IMR-90 (cell line): Measurements from ENCODE around the gene KRT83. TPM values are rescaled to one million over a fixed set of nuclear protein-coding genes. Genes with fewer than 3 reads are reported as not detected.

Experiments used
- ATAC-seq: fragments of 200-7000 bp; cut with Tn5 transposase; 2 replicates; pipeline ENCODE4 v1.9.1; 2020; ENCODE audit warnings: low read depth, mild to moderate bottlenecking, moderate library complexity
- BruUV-seq: library from RNA; stranded (reverse); fragments of 400-500 nt; replicated peaks from 2 replicates; lab custom pipeline; 2021; lab: Mats Ljungman, UMichigan
- CTCF ChIA-PET: fragments of 300-600 bp; formaldehyde crosslinking; extraction: SDS; loops from one replicate; lab custom pipeline; 2021; ENCODE audit warnings: antibody characterized with exemption; lab: Yijun Ruan, JAX
- POLR2A ChIA-PET: fragments of 300-600 bp; sonication (Branson Sonifier 250); formaldehyde crosslinking; loops from one replicate; lab custom pipeline; 2022; ENCODE audit warnings: antibody characterized with exemption; ENCODE audit not compliant: unreplicated experiment; lab: Charles Lee
- DNase-seq: peaks from one replicate; pipeline ENCODE4 v3.0.0; 2013
- H2AFZ ChIP-seq: replicated peaks from 2 replicates; pipeline ENCODE3; 2013; ENCODE audit warnings: low read length, mild to moderate bottlenecking; ENCODE audit not compliant: poor library complexity
- H2AK5ac ChIP-seq: 2 replicates; pipeline ENCODE4 v1.6.1; 2013; ENCODE audit warnings: low read depth, low read length, inconsistent platforms
- H2AK9ac ChIP-seq: replicated peaks from 2 replicates; pipeline ENCODE3; 2013; ENCODE audit warnings: mild to moderate bottlenecking, low read depth, low read length, moderate library complexity; ENCODE audit not compliant: poor library complexity
- H2BK120ac ChIP-seq: 2 replicates; pipeline ENCODE4 v1.6.1; 2013; ENCODE audit warnings: low read depth, low read length, inconsistent platforms
- H2BK15ac ChIP-seq: 3 replicates; pipeline ENCODE4 v1.6.1; 2013; ENCODE audit warnings: low read depth, low read length, inconsistent platforms
- H2BK20ac ChIP-seq: 2 replicates; pipeline ENCODE4 v1.6.1; 2013; ENCODE audit warnings: low read depth, mild to moderate bottlenecking, inconsistent platforms, low read length, moderate library complexity
- H2BK5ac ChIP-seq: 2 replicates; pipeline ENCODE4 v1.6.1; 2013; ENCODE audit warnings: mild to moderate bottlenecking, low read depth, low read length, inconsistent platforms; ENCODE audit not compliant: poor library complexity, severe bottlenecking
- H3K14ac ChIP-seq: replicated peaks from 2 replicates; pipeline ENCODE4 v1.6.1; 2013; ENCODE audit warnings: low read depth, low read length, inconsistent platforms
- H3K18ac ChIP-seq: 2 replicates; pipeline ENCODE4 v1.6.1; 2013; ENCODE audit warnings: low read depth, low read length, control low read depth
- H3K23ac ChIP-seq: 2 replicates; pipeline ENCODE4 v1.6.1; 2013; ENCODE audit warnings: low read depth, low read length, inconsistent platforms
- H3K27ac ChIP-seq: 2 replicates; pipeline ENCODE4 v1.5.1; 2013; ENCODE audit warnings: mild to moderate bottlenecking, control low read depth, low read length; ENCODE audit not compliant: insufficient read depth
- H3K27me3 ChIP-seq: 2 replicates; pipeline ENCODE4 v1.6.1; 2013; ENCODE audit warnings: low read length; ENCODE audit not compliant: control insufficient read depth, insufficient read depth
- H3K36me3 ChIP-seq: 2 replicates; pipeline ENCODE4 v1.6.1; 2013; ENCODE audit warnings: low read length, mixed read lengths; ENCODE audit not compliant: control insufficient read depth, insufficient read depth
- H3K4ac ChIP-seq: 2 replicates; pipeline ENCODE4 v1.6.1; 2013; ENCODE audit warnings: low read depth, low read length, inconsistent platforms
- H3K4me1 ChIP-seq: 2 replicates; pipeline ENCODE4 v1.6.1; 2013; ENCODE audit warnings: low read length, mixed read lengths; ENCODE audit not compliant: control insufficient read depth, insufficient read depth
- H3K4me2 ChIP-seq: 2 replicates; pipeline ENCODE4 v1.6.1; 2013; ENCODE audit warnings: low read depth, mild to moderate bottlenecking, control low read depth, low read length, moderate library complexity
- H3K4me3 ChIP-seq: 2 replicates; pipeline ENCODE4 v1.5.1; 2013; ENCODE audit warnings: low read depth, mild to moderate bottlenecking, control low read depth, low read length, moderate library complexity; ENCODE audit not compliant: insufficient read depth
- H3K56ac ChIP-seq: 2 replicates; pipeline ENCODE4 v1.6.1; 2013; ENCODE audit warnings: low read length, inconsistent platforms; ENCODE audit not compliant: insufficient read depth; ENCODE audit errors: extremely low read depth
- H3K79me1 ChIP-seq, 2 experiments: 2 replicates each; pipeline ENCODE4 v1.6.1; 2013; ENCODE audit warnings: low read length in 2 of 2, inconsistent platforms in 1 of 2, low read depth in 1 of 2
- H3K9ac ChIP-seq: 2 replicates; pipeline ENCODE4 v1.6.1; 2013; ENCODE audit warnings: low read depth, low read length, control low read depth
- H3K9me1 ChIP-seq: 2 replicates; pipeline ENCODE4 v1.6.1; 2013; ENCODE audit warnings: low read length, inconsistent platforms; ENCODE audit not compliant: insufficient read depth
- H3K9me3 ChIP-seq: 2 replicates; pipeline ENCODE4 v1.6.1; 2013; ENCODE audit warnings: low read length; ENCODE audit not compliant: control insufficient read depth, insufficient read depth
- H4K20me1 ChIP-seq: 2 replicates; pipeline ENCODE4 v1.6.1; 2013; ENCODE audit warnings: low read length, inconsistent platforms; ENCODE audit not compliant: insufficient read depth
- H4K5ac ChIP-seq: 2 replicates; pipeline ENCODE4 v1.6.1; 2013; ENCODE audit warnings: mild to moderate bottlenecking, low read depth, low read length, control low read depth
- H4K8ac ChIP-seq, 2 experiments: 2 replicates each; pipeline ENCODE4 v1.6.1; 2013; ENCODE audit warnings: low read depth in 2 of 2, low read length in 2 of 2, control low read depth in 1 of 2, inconsistent platforms in 1 of 2
- H4K91ac ChIP-seq: 2 replicates; pipeline ENCODE4 v1.6.1; 2013; ENCODE audit warnings: low read depth, low read length, inconsistent platforms; ENCODE audit not compliant: insufficient read depth
- CHD1 ChIP-seq: IDR thresholded peaks from 2 replicates; pipeline ENCODE4 v1.6.1; 2012; ENCODE audit warnings: low read depth, low read length, improper control_type of control experiment
- MAZ ChIP-seq: IDR thresholded peaks from 2 replicates; pipeline ENCODE4 v1.6.1; 2012; ENCODE audit warnings: low read depth, mild to moderate bottlenecking, low read length, improper control_type of control experiment, moderate library complexity, borderline replicate concordance
- RCOR1 ChIP-seq: IDR thresholded peaks from 2 replicates; pipeline ENCODE4 v1.6.1; 2012; ENCODE audit warnings: mild to moderate bottlenecking, low read length, improper control_type of control experiment; ENCODE audit not compliant: insufficient replicate concordance
- SMC3 ChIP-seq: fragments of 150-350 bp; IDR thresholded peaks from 2 replicates; pipeline ENCODE4 v1.6.1; 2016; ENCODE audit warnings: low read depth, mild to moderate bottlenecking, antibody characterized with exemption, low read length, moderate library complexity
- WGBS, 2 experiments: methylation state at CpG; one replicate each; pipeline versions ENCODE4 v1.1.5 to v1.1.7; 2013; ENCODE audit warnings: missing lambda C conversion rate in 2 of 2; ENCODE audit not compliant: insufficient read length in 1 of 2; ENCODE audit errors: extremely low coverage in 2 of 2; 5-methylcytosine and 5-hydroxymethylcytosine counted together
- dilution Hi-C: fragments of 300-500 bp; cut with HindIII; formaldehyde crosslinking; loops from one replicate; pipeline ENCODE4 v1.14.3; 2018; ENCODE audit warnings: low sequenced_read_pairs; ENCODE audit not compliant: unreplicated experiment
- in situ Hi-C: fragments of 300-500 bp; cut with MboI; formaldehyde crosslinking; loops from 3 replicates; pipeline ENCODE4 v1.14.3; 2019; ENCODE audit warnings: low sequenced_read_pairs, inconsistent platforms, mixed read lengths
- intact Hi-C: fragments of 100-400 bp; cut with micrococcal nuclease; formaldehyde crosslinking; loops from 2 replicates; pipeline ENCODE4 v1.10.0; 2022
- polyA plus RNA-seq, 3 experiments: library from polyadenylated mRNA; depleted of rRNA; stranded (reverse); fragments of >200 nt; gene quantifications; 2 replicates each; pipeline ENCODE4 v1.2.3, GENCODE V29; 2012; ENCODE audit warnings: low replicate concordance in 1 of 3
- total RNA-seq: library from RNA; depleted of rRNA; stranded (reverse); fragments of >200 nt; gene quantifications from 2 replicates; pipeline ENCODE4 v1.2.3, GENCODE V29; 2012
- TF ChIP-seq, protein P1 (sequence below): fragments of 150-350 bp; IDR thresholded peaks from 2 replicates; pipeline ENCODE4 v1.6.1; 2016; ENCODE audit warnings: low read depth, mild to moderate bottlenecking, low read length, moderate library complexity, borderline replicate concordance
- TF ChIP-seq, protein P2 (sequence below): conservative IDR thresholded peaks from 2 replicates; pipeline ENCODE4 v1.5.1; 2012; ENCODE audit warnings: mild to moderate bottlenecking, low read depth, low read length, improper control_type of control experiment

Gene KRT83
- total and polyA plus RNA-seq, 2 of the 4 experiments (the other 2 are of a cell fraction): not detected

GRCh38 chr12:52295663-52296062 lies 25.5 kb downstream of the KRT83 start:
- H3K36me3 ChIP-seq: no peaks in the 10 kb centered on the region
- H2BK120ac ChIP-seq: no peak overlapping the region
- no peak overlapping the region for H3K23ac ChIP-seq
- no peak overlapping the region for H3K27ac ChIP-seq
- DNase-seq (no peak), ATAC-seq (no peak)
- WGBS, 2 experiments: 20% methylated on average over 1 of the region's 1 CpG; no CpG with 5 or more reads in 1 of the 2 experiments
- H3K14ac ChIP-seq: no peak overlapping the region
- dilution Hi-C loops (no loop called here), in situ Hi-C loops (no loop called here), intact Hi-C loops (no loop called here)
- ChIA-PET POLR2A (no interaction called here), CTCF (interaction anchor here (1.2 to 2.0 kb wide), 2 partner anchors 11 to 16 kb away, joined by 5 to 9 read pairs; no protein-coding TSS in a partner anchor)
- H3K18ac ChIP-seq: no peak overlapping the region
- no peak overlapping the region for H3K4me2 ChIP-seq
- no peak overlapping the region for H3K4ac ChIP-seq
- TF ChIP-seq, protein P1, sequence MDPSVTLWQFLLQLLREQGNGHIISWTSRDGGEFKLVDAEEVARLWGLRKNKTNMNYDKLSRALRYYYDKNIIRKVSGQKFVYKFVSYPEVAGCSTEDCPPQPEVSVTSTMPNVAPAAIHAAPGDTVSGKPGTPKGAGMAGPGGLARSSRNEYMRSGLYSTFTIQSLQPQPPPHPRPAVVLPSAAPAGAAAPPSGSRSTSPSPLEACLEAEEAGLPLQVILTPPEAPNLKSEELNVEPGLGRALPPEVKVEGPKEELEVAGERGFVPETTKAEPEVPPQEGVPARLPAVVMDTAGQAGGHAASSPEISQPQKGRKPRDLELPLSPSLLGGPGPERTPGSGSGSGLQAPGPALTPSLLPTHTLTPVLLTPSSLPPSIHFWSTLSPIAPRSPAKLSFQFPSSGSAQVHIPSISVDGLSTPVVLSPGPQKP: no peak
- TF ChIP-seq, protein P2, sequence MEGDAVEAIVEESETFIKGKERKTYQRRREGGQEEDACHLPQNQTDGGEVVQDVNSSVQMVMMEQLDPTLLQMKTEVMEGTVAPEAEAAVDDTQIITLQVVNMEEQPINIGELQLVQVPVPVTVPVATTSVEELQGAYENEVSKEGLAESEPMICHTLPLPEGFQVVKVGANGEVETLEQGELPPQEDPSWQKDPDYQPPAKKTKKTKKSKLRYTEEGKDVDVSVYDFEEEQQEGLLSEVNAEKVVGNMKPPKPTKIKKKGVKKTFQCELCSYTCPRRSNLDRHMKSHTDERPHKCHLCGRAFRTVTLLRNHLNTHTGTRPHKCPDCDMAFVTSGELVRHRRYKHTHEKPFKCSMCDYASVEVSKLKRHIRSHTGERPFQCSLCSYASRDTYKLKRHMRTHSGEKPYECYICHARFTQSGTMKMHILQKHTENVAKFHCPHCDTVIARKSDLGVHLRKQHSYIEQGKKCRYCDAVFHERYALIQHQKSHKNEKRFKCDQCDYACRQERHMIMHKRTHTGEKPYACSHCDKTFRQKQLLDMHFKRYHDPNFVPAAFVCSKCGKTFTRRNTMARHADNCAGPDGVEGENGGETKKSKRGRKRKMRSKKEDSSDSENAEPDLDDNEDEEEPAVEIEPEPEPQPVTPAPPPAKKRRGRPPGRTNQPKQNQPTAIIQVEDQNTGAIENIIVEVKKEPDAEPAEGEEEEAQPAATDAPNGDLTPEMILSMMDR: no peak
- TF ChIP-seq CHD1 (no peak), MAZ (no peak), RCOR1 (no peak), SMC3 (no peak)
- H2BK5ac ChIP-seq: no peak overlapping the region
- no peak overlapping the region for H3K4me3 ChIP-seq
- H2AK9ac ChIP-seq: no peak overlapping the region
- no peak overlapping the region for H4K91ac ChIP-seq
- H4K20me1 ChIP-seq: no peaks in the 10 kb centered on the region
- no peak overlapping the region for H4K5ac ChIP-seq
- H2BK20ac ChIP-seq: no peak overlapping the region
- no peak overlapping the region for H4K8ac ChIP-seq
- no peak overlapping the region for H2AFZ ChIP-seq
- H3K9me1 ChIP-seq: no peaks in the 10 kb centered on the region
- no peak overlapping the region for H3K56ac ChIP-seq
- 0 out of 2 replicates have a peak, but pooled peaks cover 2% of the 10 kb centered on the region for H3K9me3 ChIP-seq
- peaks cover 46% of the 10 kb centered on the region for H3K27me3 ChIP-seq
- no TSS peak for BruUV-seq
- no peaks in the 10 kb centered on the region for H3K79me1 ChIP-seq
- no peak overlapping the region for H3K9ac ChIP-seq
- no peak overlapping the region for H2BK15ac ChIP-seq
- no peaks in the 10 kb centered on the region for H3K4me1 ChIP-seq
- no peak overlapping the region for H2AK5ac ChIP-seq
